D721Med (cell line): ENCODE measurements around the gene INSR.

Source experiments
- DNase-seq: peaks from one replicate; pipeline ENCODE4 v3.0.0; 2011; ENCODE audit warnings: low spot score; ENCODE audit not compliant: insufficient read length
- FAIRE-seq: peaks from 2 replicates; lab custom pipeline; 2011; peaks lifted over from hg19 to GRCh38; lab: Jason Lieb, UNC
- CTCF ChIP-seq: IDR thresholded peaks from 2 replicates; pipeline ENCODE4 v1.5.1; 2012; ENCODE audit warnings: mild to moderate bottlenecking, control low read depth; ENCODE audit not compliant: insufficient read depth; ENCODE audit errors: missing control alignments

Gene INSR

DNA sequence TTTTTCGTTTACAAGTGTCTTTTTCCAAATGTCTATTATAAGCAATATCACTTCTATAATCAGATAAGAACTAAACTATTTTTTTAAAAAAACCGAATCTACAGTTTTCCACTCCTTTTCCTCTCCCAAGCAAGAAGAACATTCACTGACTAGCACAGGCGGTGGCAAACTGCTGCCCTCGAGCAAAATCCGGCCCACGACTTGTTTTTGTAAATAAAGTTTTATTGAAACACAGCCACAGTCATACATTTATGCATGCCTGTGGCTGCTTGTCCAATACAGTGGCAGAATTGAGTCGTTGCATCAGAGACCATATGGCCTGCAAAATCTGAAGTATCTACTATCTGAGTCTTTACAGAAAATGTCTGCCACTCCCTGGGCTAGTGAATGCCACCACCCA is 27.4 kb downstream of the INSR start:
- no peak for FAIRE-seq
- no peak for DNase-seq
- TF ChIP-seq CTCF, result no peak

DNA sequence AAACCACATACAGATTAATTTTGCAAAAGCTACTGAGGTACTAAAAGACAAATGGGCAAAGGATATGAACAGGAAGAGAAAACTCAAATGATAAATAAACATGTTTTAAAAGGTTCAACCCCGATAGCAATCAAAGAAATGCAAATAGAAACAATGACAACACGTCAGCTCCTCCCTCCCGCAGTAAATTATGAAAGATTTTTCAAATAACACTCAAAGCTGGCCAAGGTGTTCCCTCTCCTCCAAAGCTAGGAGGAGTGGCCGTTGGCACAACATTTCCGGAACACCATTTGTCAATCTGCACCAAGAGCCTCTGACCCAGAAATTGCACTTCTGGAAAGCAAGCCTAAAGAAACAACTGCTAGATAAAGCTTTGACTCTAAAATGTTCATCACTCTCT is 28.3 kb downstream of the INSR start:
- no peak for FAIRE-seq

DNA sequence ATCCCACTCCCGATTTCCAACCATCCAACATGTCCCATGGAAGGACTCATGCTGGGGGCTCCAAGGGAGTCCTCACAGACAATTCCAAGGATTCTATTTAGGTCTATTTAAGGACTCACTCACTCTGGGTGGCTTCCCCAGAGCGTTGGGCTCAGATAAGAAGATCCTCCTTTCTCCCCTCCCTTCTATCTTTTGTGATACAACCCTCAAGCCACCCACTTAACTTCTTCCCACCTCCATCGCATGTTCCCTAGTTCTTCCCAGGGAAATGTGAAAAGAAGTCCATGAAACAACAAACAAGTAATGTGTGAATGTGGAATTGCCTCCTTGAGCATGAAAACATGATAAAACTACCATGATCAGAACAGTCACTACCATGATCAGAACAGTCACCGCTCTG is 29.4 kb downstream of the INSR start:
- DNase-seq (no peak), FAIRE-seq (no peak)
- no peak for TF ChIP-seq CTCF

More for the DNA sequence above, 28.3 kb downstream of the INSR start:
- no peak for TF ChIP-seq CTCF
- no peak for DNase-seq

GRCh38 chr19:7263521-7263920 is 30.7 kb downstream of the INSR start:
- TF ChIP-seq CTCF, result no peak
- FAIRE-seq (no peak), DNase-seq (no peak)

- TF ChIP-seq CTCF, result no peak
- no peak for FAIRE-seq
- no peak for DNase-seq
Observed at GRCh38 chr19:7263066-7263465, 31.1 kb downstream of the INSR start.

DNA sequence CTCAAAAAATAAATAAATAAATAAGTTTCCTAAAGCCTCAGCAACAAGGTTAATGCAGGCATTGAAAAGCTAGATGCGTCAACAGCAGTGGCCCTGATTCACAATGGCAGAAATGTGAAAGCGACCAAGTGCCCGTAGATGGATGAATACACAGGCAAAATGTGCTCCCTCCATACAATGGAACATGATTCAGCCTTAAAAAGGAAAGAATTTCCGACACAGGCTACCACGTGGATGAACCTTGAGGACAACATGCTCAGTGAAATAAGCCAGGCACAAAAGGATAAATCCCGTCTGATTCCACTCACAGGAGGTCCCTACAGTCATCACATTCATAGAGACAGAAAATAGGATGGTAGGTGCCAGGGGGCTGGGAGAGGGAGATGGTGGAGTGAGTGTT is 31.7 kb downstream of the INSR start:
- DNase-seq (no peak), FAIRE-seq (no peak)
- no peak for TF ChIP-seq CTCF

DNA sequence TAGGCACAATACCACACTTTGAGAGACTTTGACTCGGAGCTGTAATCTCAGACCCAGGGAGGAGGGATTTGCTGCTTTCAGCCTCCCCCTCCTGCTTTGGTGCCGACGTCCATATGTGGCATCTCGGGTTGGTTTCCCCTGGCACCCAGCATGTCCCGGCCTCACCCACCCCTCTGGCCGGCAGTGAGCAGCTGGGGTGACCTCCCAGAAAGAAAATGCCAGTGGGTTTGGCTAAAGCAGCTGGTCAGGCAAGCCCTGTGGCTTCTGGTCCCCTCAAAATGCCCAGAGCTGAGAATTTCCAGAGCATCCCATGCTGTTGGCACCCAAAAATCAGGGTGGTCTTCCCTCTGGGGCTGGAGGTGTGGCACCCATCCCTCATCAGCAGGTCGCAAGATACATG is 34.1 kb downstream of the INSR start:
- DNase-seq (no peak), FAIRE-seq (no peak)
- TF ChIP-seq CTCF, result no peak
